SKM-1 (cell line): Measurements from ENCODE around the gene JOSD1.
"Not testable (repeated sequence)": the region's sequence is repeated elsewhere in the genome, so short reads cannot be mapped to it uniquely, and the experiment has no call there.

Experiments
- DNase-seq: peaks from one replicate; lab custom pipeline; 2025; ENCODE audit not compliant: unreplicated experiment; lab: John Stamatoyannopoulos, UW

JOSD1 gene

DNA sequence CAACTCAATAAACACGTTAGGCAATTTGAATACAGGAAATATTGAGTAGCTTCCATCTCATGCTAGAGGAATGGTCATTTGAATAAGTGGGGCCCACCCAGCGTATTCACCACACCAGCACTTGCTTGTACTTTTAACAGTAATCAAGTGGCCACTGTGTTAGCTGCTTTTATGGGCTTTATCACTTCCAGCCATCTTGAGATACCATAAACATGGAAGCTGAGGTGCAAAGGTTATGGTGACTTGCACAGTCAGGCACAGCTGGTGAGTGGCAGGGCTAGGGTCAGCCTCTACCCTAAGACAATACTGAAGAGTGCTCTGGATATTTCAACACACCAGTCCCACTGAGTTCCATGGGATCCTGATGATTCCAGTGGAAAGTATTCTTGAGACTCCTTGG is 6.7 kb downstream of the JOSD1 start:
- no peak for DNase-seq

DNA sequence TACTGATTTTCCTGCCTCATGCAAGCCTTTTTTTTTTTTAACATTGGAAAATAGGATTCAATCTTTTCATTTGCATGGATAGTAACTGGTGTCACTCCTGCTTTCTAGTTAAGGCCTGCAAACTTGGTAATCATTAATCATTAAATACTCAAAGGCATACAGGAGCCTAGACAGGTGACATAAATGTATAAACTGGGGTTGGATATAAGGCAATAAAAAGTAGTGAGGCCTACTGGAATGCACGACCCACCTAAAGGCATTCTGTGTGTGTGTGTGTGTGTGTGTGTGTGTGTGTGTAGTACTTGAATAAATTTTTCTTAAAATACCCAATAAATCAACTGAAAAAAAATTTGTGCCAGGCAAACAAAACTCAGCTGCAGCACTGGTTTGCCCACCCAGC is 11.1 kb downstream of the JOSD1 start:
- no peak for DNase-seq

GRCh38 chr22:38685761-38686160 is 15.0 kb downstream of the JOSD1 start:
- no peak for DNase-seq

- DNase-seq: no peak
Measured at GRCh38 chr22:38684895-38685294, 15.8 kb downstream of the JOSD1 start.

- peak; percentile 87 for DNase-seq
Measured at GRCh38 chr22:38681582-38682335, 19.0 kb downstream of the JOSD1 start, which contains the start of gene TOMM22. TSS of gene TOMM22 (plus strand) at chr22:38681957. CDS start at chr22:38681979, 22 bp downstream.

DNA sequence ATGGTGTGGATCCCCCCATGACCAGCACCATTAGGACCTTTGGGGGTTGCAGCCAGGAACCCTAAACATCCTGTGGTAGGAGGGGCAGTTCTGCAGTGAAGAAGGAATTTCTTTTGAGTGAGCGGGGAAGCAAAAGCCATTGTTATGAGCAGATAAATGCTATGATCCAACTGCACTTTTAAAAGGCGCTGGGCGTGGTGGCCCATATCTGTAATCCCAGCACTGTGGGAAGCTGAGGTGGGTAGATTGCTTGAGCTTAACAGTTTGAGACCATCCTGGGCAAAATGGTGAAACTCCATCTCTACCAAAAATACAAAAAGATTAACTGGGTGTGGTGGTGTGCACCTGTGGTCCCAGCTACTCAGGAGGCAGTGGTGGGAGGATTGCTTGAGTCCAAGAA is 24.9 kb downstream of the JOSD1 start:
- DNase-seq: no peak

DNA sequence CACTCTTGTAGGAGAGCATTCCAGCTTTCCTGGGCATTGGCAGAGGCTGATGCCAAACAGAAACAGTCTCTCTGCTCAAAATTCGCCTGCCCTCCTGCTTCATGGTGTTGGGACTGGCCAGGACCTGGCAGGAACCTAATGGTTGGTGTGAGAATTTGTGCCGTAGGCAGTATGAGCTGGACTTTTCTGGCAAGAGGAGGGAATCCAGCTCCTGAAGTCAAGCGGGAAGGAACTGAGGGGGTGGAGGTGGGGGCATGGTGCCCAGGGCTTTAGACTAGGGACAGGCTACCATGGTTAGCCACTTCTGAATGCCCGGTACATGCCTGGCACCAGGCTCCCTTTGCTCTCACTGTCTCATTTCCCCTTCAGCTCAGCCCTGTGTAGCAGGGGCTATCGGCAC is 25.9 kb downstream of the JOSD1 start:
- no peak for DNase-seq

DNA sequence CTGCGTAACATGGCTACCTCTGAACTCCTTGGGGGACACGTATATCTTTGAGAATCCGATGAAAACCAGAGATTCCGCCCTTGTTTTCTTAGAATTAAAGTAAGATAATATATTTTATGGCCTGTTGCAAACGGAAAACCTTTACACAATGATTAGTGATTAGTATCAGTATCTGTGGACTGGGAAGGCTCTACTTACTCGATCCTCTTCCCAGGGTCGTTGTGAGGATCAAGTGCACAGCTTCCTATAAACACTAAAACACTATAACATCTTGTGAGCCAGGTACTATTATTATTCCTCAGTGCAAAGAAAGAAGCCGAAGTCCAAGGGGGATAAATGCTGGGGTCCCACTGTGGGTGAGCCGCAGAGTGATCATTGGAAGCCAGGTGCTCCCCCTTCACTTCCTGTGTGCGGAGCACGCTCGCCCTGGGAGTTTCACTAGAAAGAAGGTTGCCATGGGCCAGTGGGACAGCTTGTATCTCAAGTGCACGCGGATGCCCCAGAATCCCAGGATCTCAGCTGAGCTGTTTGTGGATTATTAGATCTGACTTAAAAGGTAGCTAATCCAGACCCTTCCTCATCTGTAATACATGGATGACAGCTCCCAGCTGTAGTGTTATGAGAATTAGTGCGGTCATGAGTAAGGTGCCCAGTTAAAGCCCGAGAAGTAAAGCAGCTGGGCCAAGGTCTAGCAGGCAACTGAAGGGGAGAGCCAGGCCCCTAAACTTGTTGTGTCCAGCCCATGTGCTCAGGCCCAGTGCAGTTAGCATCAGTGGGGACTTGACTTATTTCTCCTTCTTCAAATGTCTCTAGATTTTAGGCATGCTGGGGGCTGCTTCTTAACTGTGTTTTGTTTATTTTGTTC is 43.5 kb downstream of the JOSD1 start:
- no peak for DNase-seq

- peak; percentile 81 for DNase-seq
Measured at GRCh38 chr22:38656256-38657044, 44.3 kb downstream of the JOSD1 start, which contains the start of the genes CBY1 and FAM227A. TSS of gene CBY1 (plus strand) at chr22:38656638. CDS start at chr22:38668055, 11,417 bp downstream. TSS of gene FAM227A (minus strand) at chr22:38656392. CDS start at chr22:38650168, 6,224 bp downstream.

DNA sequence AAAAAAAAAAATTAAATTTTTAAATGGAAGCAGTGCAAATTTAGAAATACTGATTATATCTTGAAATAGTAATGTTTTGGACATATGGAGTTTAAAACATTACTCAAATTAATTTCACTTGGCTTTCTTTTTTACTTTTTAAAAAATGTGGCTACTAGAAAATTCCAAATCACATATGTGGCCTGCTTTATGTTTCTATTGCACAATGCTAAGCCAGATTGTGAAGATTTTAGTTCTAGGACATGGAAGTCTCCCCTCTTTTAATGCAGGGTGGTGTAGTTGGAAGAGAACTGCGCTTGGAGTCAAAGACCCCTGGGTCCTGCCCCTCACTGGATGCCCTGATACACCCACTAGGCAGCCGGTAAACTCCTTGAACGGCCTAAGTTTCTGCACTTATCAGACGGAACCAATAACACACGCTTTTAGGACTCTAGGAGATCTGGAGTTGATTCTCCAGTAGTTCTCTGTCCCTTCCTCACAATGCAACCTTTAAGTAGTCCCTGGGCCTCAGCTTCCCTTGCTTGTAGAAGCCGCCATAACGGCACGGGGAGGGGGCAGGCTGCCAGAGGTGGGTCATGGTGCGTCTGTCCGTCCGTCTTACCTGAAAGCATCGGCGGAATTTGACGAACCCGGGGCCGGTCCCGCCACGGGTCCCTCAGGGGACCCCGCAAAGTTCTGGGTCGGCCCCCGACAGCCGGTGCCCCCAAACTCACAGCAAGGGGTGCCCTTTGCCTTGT is 45.1 kb downstream of the JOSD1 start:
- DNase-seq: no peak

DNA sequence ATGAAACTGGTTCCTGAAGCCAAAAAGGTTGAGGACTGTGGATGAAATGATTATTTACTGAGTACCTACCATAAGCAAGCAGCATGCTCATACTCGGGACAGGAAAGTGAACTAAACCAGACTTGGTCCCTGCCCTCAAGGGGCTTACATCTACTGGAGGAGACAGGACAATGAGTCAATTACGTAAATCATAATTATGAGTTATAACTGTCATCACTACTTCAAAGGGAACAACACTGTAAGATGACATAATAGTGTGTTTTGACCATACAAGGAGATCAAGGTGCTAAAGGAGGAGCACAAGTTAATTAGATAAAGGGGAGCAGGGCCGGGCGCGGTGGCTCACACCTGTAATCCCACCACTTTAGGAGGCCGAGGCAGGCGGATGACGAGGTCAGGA is 47.0 kb downstream of the JOSD1 start:
- no peak for DNase-seq

DNA sequence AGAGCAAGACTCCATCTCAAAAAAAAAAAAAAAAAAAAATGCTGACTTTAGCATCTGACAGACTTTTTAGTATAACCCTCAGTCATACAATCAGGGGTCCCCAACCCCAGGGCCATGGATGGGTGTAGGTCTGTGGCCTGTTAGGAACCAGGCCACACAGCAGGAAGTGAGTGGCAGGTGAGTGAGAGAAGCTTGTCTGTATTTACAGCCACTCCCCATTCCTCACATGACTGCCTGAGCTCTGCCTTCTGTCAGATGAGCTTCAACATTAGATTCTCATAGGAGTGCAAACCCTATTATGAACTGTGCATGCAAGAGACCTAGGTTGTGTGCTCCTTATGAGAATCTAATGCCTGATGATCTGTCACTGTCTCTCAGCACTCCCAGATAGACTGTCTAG is 47.9 kb downstream of the JOSD1 start:
- DNase-seq: no peak

DNA sequence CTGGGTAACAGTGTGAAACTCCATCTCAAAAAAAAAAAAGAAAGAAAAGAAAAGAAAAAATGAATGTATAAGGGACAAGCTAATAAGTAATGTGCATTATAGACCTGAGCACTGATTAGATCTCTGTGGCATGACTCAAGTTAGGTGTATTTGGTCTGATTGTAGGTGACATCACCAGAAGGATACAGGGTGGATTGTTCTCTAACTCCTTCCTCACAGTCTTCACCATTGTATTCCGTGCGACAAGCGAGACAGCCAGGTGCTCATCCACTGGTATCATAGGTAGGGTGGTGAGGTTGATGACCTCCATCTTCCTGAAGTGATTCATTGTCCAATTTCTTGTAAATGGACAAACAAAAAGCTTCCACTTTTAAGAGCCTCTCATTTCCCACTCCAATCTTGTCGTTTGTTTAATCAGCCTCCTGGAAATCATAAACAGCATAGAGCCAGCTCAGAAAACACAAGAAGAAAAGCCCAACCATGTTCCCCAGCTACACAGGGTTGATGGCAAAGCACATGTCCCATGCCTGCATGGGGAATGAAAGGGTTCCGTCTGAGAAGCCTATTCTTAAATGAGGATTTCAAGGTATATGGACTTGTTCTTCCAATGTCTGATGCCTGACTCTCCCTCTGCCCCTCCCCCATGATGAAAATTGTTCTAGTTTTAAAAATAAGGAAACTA is 50.8 kb downstream of the JOSD1 start:
- DNase-seq: no peak

GRCh38 chr22:38645430-38645829 is 55.3 kb downstream of the JOSD1 start:
- DNase-seq: no peak

DNA sequence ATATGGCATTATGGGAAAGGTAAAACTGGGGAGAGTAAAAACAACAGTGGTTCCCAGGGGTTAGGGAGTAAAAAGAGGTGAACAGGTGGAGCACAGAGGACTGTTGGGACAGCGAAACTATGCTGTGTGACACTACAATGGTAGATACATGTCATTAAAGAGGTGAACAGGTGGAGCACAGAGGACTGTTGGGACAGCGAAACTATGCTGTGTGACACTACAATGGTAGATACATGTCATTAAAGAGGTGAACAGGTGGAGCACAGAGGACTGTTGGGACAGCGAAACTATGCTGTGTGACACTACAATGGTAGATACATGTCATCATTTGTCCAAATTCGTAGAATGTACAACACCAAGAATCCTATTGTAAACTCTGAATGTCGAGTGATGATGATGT is 56.5 kb downstream of the JOSD1 start:
- DNase-seq: not testable (repeated sequence)

DNA sequence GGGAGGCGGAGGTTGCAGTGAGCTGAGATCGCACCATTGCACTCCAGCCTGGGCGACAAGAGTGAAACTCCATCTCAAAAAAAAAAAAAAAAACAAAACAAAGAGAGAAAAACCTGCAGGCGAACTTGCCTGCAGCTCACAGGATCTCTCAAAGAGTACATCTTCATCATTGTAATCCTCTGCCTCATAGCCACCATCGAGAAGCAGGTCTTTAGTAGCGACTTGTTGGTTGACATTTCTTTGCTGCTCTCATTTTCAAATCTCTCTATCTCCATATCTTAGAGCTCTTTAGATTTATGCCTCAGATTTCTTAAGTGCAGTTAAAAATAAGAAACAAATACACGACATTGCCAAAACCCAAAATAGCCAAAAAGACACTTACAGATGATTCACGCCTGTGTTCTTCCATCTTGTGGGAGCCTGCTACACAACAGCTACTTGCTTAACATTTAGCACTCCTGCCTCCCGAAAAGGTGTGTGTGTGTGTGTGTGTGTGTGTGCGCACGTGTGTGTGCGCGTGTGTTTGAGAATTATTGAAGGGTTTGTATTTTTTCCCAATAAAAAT is 59.2 kb downstream of the JOSD1 start:
- DNase-seq: no peak

DNA sequence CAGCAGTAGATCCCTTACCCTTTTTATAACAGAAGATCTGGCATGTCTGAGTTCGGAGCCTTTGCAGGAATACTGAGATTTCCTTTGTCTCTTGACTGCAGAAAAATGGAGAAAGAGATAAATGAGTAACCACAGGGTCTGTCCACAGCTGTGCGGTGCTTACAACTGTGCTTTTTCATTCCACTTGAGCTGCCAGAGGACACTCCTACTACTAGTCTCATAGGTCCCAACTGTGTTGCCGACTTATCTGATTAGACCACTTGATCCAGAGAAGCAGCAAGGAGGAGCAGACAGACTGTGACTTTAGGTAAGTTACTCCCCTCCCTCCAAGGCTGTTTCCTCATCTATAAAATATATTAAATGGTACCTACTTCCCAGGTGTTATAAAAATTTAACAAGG is 62.0 kb downstream of the JOSD1 start:
- DNase-seq: no peak

- no peak for DNase-seq
Measured at GRCh38 chr22:38638216-38638615, 62.5 kb downstream of the JOSD1 start.
